HEK293T (cell line): ENCODE results near the gene SRPK3.

Experiments
- CTBP1 ChIP-seq: fragments of 450-650 bp; IDR thresholded peaks from 2 replicates; pipeline ENCODE4 v1.6.1; 2016; ENCODE audit warnings: borderline replicate concordance
- FOXA1 ChIP-seq: fragments of 450-650 bp; IDR thresholded peaks from 2 replicates; pipeline ENCODE4 v1.6.1; 2016; ENCODE audit warnings: mild to moderate bottlenecking
- FOXM1 ChIP-seq: fragments of 450-650 bp; IDR thresholded peaks from 2 replicates; pipeline ENCODE4 v1.6.1; 2017; ENCODE audit warnings: mild to moderate bottlenecking, borderline replicate concordance
- SUZ12 ChIP-seq: fragments of 450-650 bp; IDR thresholded peaks from 2 replicates; pipeline ENCODE4 v1.6.1; 2016; ENCODE audit warnings: mild to moderate bottlenecking

DNA sequence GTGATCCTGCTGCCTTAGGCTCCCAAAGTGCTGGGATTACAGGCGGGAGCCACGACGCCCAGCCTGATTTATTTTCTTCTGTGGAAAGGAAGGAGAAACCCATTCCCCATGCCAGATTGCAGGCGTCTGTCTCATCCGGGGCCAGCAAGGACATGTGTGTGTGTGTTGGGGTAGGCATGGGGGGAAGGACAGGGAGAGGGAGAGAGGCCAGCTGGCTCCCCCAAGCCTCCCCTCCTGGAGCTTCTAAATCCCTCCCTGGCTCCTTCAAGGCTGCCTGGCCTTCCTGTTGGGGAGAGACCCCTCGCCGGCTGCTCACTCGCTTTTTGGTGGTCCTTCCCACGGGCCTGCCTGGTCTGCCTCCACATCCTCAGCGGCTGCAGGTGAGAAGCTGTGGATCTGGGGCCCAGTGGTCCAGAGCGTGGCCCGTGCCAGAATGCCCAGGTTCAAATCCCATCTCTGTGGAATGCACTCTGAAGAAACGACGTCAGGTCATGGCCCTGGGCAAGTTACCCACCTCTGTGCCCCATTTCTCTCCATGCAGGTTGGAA lies 18.1 kb upstream of the SRPK3 start:
- no peak for TF ChIP-seq SUZ12
- TF ChIP-seq CTBP1 = no peak
- no peak for TF ChIP-seq FOXM1
- no peak for TF ChIP-seq FOXA1
